ENCODE data around the gene GIT2.

GIT2 gene

GRCh38 chr12:109888179-109889020 lies 107.8 kb downstream of the GIT2 start:
- no peak overlapping the region for H3K4me3 ChIP-seq (ENCODE audit: control insufficient read depth, low read depth, low read length)
- no peak for TF ChIP-seq CTCF (IDR thresholded peaks at IDR 0.05; ENCODE audit: control insufficient read depth, insufficient read depth, low read depth, low read length, missing control alignments)
- peak; percentile 90 for DNase-seq (ENCODE audit: low read depth)

GRCh38 chr12:109885616-109886015 lies 110.6 kb downstream of the GIT2 start:
- H3K4me3 ChIP-seq (ENCODE audit: control insufficient read depth, low read depth, low read length): no peak overlapping the region
- DNase-seq (ENCODE audit: low read depth): no peak
- TF ChIP-seq CTCF (IDR thresholded peaks at IDR 0.05; ENCODE audit: control insufficient read depth, insufficient read depth, low read depth, low read length, missing control alignments): no peak

GRCh38 chr12:109883461-109883860 lies 112.7 kb downstream of the GIT2 start:
- DNase-seq (ENCODE audit: low read depth): no peak
- no peak overlapping the region for H3K4me3 ChIP-seq (ENCODE audit: control insufficient read depth, low read depth, low read length)
- no peak for TF ChIP-seq CTCF (IDR thresholded peaks at IDR 0.05; ENCODE audit: control insufficient read depth, insufficient read depth, low read depth, low read length, missing control alignments)

- TF ChIP-seq CTCF (IDR thresholded peaks at IDR 0.05; ENCODE audit: control insufficient read depth, insufficient read depth, low read depth, low read length, missing control alignments): no peak
- DNase-seq (ENCODE audit: low read depth): no peak
- no peak overlapping the region for H3K4me3 ChIP-seq (ENCODE audit: control insufficient read depth, low read depth, low read length)
These were observed 114.4 kb downstream of the GIT2 start for GRCh38 chr12:109881752-109882151.

- no peak for TF ChIP-seq CTCF (IDR thresholded peaks at IDR 0.05; ENCODE audit: control insufficient read depth, insufficient read depth, low read depth, low read length, missing control alignments)
- H3K4me3 ChIP-seq (ENCODE audit: control insufficient read depth, low read depth, low read length): peak overlapping the region; percentile 69
- DNase-seq (ENCODE audit: low read depth): no peak
These were observed 115.2 kb downstream of the GIT2 start for GRCh38 chr12:109880938-109881337.

- H3K4me3 ChIP-seq (ENCODE audit: control insufficient read depth, low read depth, low read length): peak within 1 kb of the TSS; percentile 86
- DNase-seq (ENCODE audit: low read depth): no peak
- TF ChIP-seq CTCF (IDR thresholded peaks at IDR 0.05; ENCODE audit: control insufficient read depth, insufficient read depth, low read depth, low read length, missing control alignments): peak; percentile 18
These were observed 115.9 kb downstream of the GIT2 start, which contains the start of gene GLTP for GRCh38 chr12:109880043-109880931. Gene GLTP (minus strand): TSS chr12:109880541. CDS start chr12:109880374, 167 bp downstream.

Measured in AG09309 (cell line).